ENCODE data around the gene TNRC6A. TPM values are rescaled to one million over a fixed set of nuclear protein-coding genes. Genes with fewer than 3 reads are reported as not detected.

The TNRC6A gene
- total and polyA plus RNA-seq, 10 of the 15 experiments (the other 5 are each of a cell fraction or from before 2014, with no cell fraction given) = 4.6 to 41.3 (median 29.7) TPM

- H3K4me2 ChIP-seq (ENCODE audit: control insufficient read depth, insufficient read depth) = no peak overlapping the region
- peaks cover 3% of the 10 kb centered on the region; the same call in 1 of the 2 replicates for H3K4me1 ChIP-seq (ENCODE audit: control insufficient read depth, insufficient read depth, low read length)
- DNase-seq (ENCODE audit: low read depth, low spot score) (no peak), ATAC-seq (no peak), FAIRE-seq (no peak)
- no peaks in the 10 kb centered on the region for H4K20me1 ChIP-seq (ENCODE audit: control insufficient read depth, insufficient read depth)
- no peak overlapping the region for H3K4me3 ChIP-seq
- TSS peak; percentile 4 for BruUV-seq (replicated peaks)
- H2AFZ ChIP-seq (ENCODE audit: control insufficient read depth, low read depth, low read length) = no peak overlapping the region
- ChIA-PET CTCF (interaction anchor here (1.1 kb wide), 1 partner anchor 91 kb away, joined by 3 read pairs; no protein-coding TSS in a partner anchor), RAD21 (ENCODE audit: unreplicated experiment) (no interaction called here), SMC1A (ENCODE audit: uncharacterized antibody, unreplicated experiment) (interaction anchor here (1.1 kb wide), 1 partner anchor 176 kb away, joined by 5 read pairs; no protein-coding TSS in a partner anchor), POLR2A (no interaction called here)
- H3K79me2 ChIP-seq (ENCODE audit: control insufficient read depth, insufficient read depth, low read length) = peaks cover 4% of the 10 kb centered on the region
- no peak overlapping the region for H3K27ac ChIP-seq (ENCODE audit: control insufficient read depth, insufficient read depth)
- WGBS (ENCODE audit: insufficient coverage, insufficient replicate concordance, low lambda C conversion rate, missing lambda C conversion rate) = 90% methylated on average over 5 of the region's 5 CpGs
- H3K9ac ChIP-seq (ENCODE audit: control insufficient read depth, insufficient read depth, low read length) = no peak overlapping the region
- intact Hi-C loops (cut with micrococcal nuclease; ENCODE audit: unreplicated experiment) (no loop called here), in situ Hi-C loops (cut with MboI) (no loop called here)
- no peak for TF ChIP-seq ASH2L (IDR thresholded peaks at IDR 0.05; ENCODE audit: borderline replicate concordance, low read depth)
- TF ChIP-seq MLLT1 (IDR thresholded peaks at IDR 0.05) = no peak
- TF ChIP-seq, protein P1, sequence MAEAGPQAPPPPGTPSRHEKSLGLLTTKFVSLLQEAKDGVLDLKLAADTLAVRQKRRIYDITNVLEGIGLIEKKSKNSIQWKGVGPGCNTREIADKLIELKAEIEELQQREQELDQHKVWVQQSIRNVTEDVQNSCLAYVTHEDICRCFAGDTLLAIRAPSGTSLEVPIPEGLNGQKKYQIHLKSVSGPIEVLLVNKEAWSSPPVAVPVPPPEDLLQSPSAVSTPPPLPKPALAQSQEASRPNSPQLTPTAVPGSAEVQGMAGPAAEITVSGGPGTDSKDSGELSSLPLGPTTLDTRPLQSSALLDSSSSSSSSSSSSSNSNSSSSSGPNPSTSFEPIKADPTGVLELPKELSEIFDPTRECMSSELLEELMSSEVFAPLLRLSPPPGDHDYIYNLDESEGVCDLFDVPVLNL (IDR thresholded peaks at IDR 0.05; ENCODE audit: low read depth, low read length) = no peak
- no peak for TF ChIP-seq EED (IDR thresholded peaks at IDR 0.05; ENCODE audit: low read depth)
- TF ChIP-seq, protein P2, sequence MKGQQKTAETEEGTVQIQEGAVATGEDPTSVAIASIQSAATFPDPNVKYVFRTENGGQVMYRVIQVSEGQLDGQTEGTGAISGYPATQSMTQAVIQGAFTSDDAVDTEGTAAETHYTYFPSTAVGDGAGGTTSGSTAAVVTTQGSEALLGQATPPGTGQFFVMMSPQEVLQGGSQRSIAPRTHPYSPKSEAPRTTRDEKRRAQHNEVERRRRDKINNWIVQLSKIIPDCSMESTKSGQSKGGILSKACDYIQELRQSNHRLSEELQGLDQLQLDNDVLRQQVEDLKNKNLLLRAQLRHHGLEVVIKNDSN (IDR thresholded peaks at IDR 0.05; ENCODE audit: borderline replicate concordance, extremely low read length, insufficient read depth, low read depth, low read length) = no peak
- TF ChIP-seq ZBED1 (IDR thresholded peaks at IDR 0.05; ENCODE audit: borderline replicate concordance) = no peak
- no peak for TF ChIP-seq CBFB (IDR thresholded peaks at IDR 0.05; ENCODE audit: low read depth)
- TF ChIP-seq SMARCA5 (IDR thresholded peaks at IDR 0.05) = no peak
- TF ChIP-seq IRF3 (IDR thresholded peaks at IDR 0.05) = no peak
- no peak for TF ChIP-seq TARDBP (IDR thresholded peaks at IDR 0.05; ENCODE audit: borderline replicate concordance)
- no peak for TF ChIP-seq BCLAF1 (IDR thresholded peaks at IDR 0.05)
- TF ChIP-seq RCOR1 (conservative IDR thresholded peaks at IDR 0.05; ENCODE audit: low read depth, low read length) = no peak
- TF ChIP-seq HDAC6 (IDR thresholded peaks at IDR 0.05; ENCODE audit: unreplicated experiment) = no peak
- TF ChIP-seq TCF7 (IDR thresholded peaks at IDR 0.05; ENCODE audit: borderline replicate concordance) = no peak
- no peaks in the 10 kb centered on the region for H3K27me3 ChIP-seq (replicated peaks in 1 of 2; ENCODE audit: control insufficient read depth in 2 of 2, insufficient read depth in 2 of 2, low read length in 1 of 2)
- H3K9me3 ChIP-seq (replicated peaks; ENCODE audit: control insufficient read depth, insufficient read depth, low read length) = no peaks in the 10 kb centered on the region
- peaks cover 0 to 8% of the 10 kb centered on the region in 2 experiments; a peak in 2 of 4 replicates for H3K36me3 ChIP-seq (ENCODE audit: control insufficient read depth in 2 of 2, insufficient read depth in 2 of 2, low read length in 1 of 2)
Observed at GRCh38 chr16:24769806-24770205, 40.4 kb downstream of the TNRC6A start.
